Osteocyte (in vitro differentiated cells): ENCODE data around the gene LOXHD1. TPM values are rescaled to one million over a fixed set of nuclear protein-coding genes. Genes with fewer than 3 reads are reported as not detected.

Source experiments
- DNase-seq: peaks from one replicate; pipeline ENCODE4 v3.0.0; 2021; ENCODE audit warnings: mixed read lengths; ENCODE audit not compliant: unreplicated experiment; ENCODE audit errors: extremely low spot score
- H3K27ac Mint-ChIP-seq: one replicate; pipeline ENCODE4 v1.8.0; 2021; ENCODE audit warnings: mild to moderate bottlenecking, mixed read lengths; ENCODE audit not compliant: unreplicated experiment
- H3K27me3 Mint-ChIP-seq: one replicate; pipeline ENCODE4 v1.8.0; 2021; ENCODE audit warnings: mixed read lengths; ENCODE audit not compliant: unreplicated experiment
- H3K36me3 Mint-ChIP-seq: one replicate; pipeline ENCODE4 v1.8.0; 2021; ENCODE audit warnings: mixed read lengths; ENCODE audit not compliant: unreplicated experiment
- H3K4me1 Mint-ChIP-seq: one replicate; pipeline ENCODE4 v1.8.0; 2021; ENCODE audit warnings: mixed read lengths; ENCODE audit not compliant: unreplicated experiment
- H3K4me3 Mint-ChIP-seq: one replicate; pipeline ENCODE4 v1.8.0; 2021; ENCODE audit warnings: mild to moderate bottlenecking, moderate library complexity, mixed read lengths; ENCODE audit not compliant: unreplicated experiment
- H3K9me3 Mint-ChIP-seq: one replicate; pipeline ENCODE4 v1.8.0; 2021; ENCODE audit warnings: mixed read lengths; ENCODE audit not compliant: unreplicated experiment
- total RNA-seq: library from RNA; stranded (reverse); gene quantifications from 2 replicates; pipeline ENCODE4 v1.2.1, GENCODE V29; 2021
- TF ChIP-seq, protein P1 (sequence below): fragments of 200-600 bp; sonication (generic); IDR thresholded peaks from 2 replicates; pipeline ENCODE4 v1.5.0; 2021; ENCODE audit warnings: antibody characterized with exemption, mild to moderate bottlenecking, moderate library complexity

LOXHD1 gene
- total RNA-seq, 1 donor from 2014 or later = not detected

DNA sequence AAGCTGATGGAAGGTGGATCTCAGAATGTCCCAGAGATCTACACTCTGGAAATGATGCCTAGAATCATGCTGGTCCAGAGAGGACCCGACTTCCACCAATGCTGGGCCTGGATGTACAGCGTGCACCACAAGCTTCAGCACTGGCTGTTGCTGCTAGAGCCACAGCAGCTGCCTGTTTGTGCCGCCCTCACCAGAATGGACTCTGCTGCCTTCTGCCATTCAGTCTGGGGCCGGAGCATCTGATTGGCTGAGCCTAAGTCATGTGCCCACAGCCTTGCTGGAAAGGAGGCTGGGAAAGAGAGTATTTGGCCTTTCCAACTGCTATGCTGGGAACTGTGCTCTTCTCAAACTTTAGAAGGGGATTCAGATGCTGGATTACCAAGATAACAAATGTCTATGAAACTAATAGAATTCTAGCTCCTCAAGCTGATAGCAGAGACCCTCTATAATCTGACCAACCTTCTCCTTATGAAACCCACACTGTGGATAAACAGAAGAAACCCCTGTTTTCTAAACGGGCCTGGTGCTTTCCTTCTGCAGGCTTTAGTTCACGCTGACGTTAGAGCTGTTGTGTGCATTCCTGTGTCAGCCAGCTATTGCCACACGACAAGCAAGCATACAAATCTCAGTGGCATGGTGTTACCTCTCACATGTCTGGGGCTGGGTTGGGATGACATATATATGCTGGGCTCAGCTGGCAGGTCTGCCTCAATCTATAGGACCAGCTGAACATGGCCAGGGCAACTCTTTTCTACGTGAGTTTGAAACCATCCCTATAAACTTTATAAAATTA is 4.1 kb upstream of the LOXHD1 start:
- H3K4me3 Mint-ChIP-seq = no peak overlapping the region
- H3K4me1 Mint-ChIP-seq = no peaks in the 10 kb centered on the region
- H3K27me3 Mint-ChIP-seq = peaks cover 20% of the 10 kb centered on the region
- DNase-seq = no peak
- no peak overlapping the region for H3K27ac Mint-ChIP-seq
- TF ChIP-seq, protein P1, sequence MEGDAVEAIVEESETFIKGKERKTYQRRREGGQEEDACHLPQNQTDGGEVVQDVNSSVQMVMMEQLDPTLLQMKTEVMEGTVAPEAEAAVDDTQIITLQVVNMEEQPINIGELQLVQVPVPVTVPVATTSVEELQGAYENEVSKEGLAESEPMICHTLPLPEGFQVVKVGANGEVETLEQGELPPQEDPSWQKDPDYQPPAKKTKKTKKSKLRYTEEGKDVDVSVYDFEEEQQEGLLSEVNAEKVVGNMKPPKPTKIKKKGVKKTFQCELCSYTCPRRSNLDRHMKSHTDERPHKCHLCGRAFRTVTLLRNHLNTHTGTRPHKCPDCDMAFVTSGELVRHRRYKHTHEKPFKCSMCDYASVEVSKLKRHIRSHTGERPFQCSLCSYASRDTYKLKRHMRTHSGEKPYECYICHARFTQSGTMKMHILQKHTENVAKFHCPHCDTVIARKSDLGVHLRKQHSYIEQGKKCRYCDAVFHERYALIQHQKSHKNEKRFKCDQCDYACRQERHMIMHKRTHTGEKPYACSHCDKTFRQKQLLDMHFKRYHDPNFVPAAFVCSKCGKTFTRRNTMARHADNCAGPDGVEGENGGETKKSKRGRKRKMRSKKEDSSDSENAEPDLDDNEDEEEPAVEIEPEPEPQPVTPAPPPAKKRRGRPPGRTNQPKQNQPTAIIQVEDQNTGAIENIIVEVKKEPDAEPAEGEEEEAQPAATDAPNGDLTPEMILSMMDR = no peak
- no peaks in the 10 kb centered on the region for H3K36me3 Mint-ChIP-seq
- no peaks in the 10 kb centered on the region for H3K9me3 Mint-ChIP-seq

DNA sequence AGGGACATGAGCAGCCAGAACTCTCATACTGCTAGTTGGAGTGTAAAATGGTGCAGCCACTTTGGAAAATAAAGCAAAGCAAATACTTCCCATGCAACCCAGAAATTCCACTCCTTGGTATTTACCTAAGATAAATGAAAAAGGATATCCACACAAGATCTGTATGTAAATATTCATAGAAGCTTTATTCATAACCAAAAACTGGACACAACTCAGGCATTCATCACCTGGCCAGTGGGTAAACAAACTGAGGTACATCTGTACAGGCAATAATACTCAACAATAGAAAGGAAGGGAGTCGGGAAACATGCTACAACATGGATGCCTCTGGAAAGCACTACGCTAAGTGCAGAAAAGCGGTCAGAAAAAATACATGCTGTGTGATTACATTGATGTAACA is 2.5 kb upstream of the LOXHD1 start:
- peaks cover 24% of the 10 kb centered on the region for H3K27me3 Mint-ChIP-seq

DNA sequence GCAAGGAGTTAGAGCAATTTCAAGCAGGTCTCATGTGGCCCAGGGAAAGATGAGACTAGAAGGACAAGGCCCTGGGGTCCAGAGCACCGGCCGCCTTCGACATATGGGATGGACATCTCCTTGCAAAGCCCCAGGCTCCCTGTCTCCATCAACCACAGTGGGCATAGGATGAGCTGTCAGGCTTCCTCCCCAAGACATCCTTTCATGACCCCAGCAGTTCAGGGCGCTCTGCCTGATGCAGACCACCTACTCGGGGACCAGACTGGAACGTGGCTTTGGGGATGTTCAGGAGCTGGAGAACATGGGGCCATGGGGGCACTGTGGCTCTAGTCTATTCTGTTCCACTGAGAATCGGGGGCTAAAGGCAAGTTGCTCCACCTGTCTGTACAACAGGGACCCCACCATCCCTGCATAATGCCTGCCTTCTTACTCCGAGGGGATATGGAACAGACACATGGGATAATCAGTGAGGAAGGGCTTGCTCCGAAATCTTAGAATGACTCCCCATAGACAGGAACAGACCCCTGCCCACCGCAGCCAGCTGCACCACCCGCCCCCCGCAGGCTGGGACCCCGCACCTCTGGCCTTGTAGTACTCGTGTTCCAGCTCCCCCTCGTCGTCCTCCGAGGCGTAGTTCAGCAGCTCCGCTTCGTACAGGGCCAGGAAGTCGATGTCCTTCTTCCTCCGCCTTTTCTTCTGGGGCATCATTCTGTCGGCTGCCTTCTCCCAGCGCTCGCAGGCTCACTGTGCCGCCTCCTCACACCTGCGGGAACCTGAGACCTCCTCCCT is 500 bp downstream of the LOXHD1 start:
- H3K27me3 Mint-ChIP-seq = peaks cover 31% of the 10 kb centered on the region
- no peaks in the 10 kb centered on the region for H3K36me3 Mint-ChIP-seq
- no peaks in the 10 kb centered on the region for H3K4me1 Mint-ChIP-seq
- no peak for DNase-seq
- no peaks in the 10 kb centered on the region for H3K9me3 Mint-ChIP-seq
- TF ChIP-seq, protein P1 = no peak
- no peak overlapping the region for H3K27ac Mint-ChIP-seq
- H3K4me3 Mint-ChIP-seq = no peak overlapping the region

More for the DNA sequence above, 2.5 kb upstream of the LOXHD1 start:
- Mint-ChIP-seq H3K36me3 (no peaks in the 10 kb centered on the region), H3K9me3 (no peaks in the 10 kb centered on the region), H3K27ac (no peak overlapping the region), H3K4me1 (no peaks in the 10 kb centered on the region), H3K4me3 (no peak overlapping the region)
- TF ChIP-seq, protein P1 = no peak
- DNase-seq = no peak

DNA sequence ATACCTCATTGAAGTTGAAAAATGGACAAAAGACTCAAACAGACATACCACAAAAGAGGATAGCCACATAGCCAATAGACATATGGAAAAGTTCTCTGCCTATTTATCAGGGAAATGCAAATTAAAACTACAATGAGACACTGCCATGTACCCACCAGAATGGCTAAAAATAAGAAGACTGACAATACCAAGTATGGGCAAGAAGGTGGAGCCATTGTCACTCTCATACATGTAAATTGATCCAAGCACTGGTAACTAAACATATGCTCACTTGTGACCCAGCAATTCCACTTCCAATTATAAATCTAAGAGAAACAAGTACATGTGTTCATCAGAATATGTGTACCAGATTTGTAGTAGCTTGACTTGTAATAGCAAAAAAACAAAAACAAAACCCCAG is 4.6 kb downstream of the LOXHD1 start:
- no peak for DNase-seq
- H3K4me1 Mint-ChIP-seq = no peaks in the 10 kb centered on the region
- H3K4me3 Mint-ChIP-seq = no peak overlapping the region
- H3K36me3 Mint-ChIP-seq = no peaks in the 10 kb centered on the region
- no peaks in the 10 kb centered on the region for H3K9me3 Mint-ChIP-seq
- H3K27me3 Mint-ChIP-seq = peaks cover 40% of the 10 kb centered on the region
- TF ChIP-seq, protein P1 = no peak
- H3K27ac Mint-ChIP-seq = no peak overlapping the region

GRCh38 chr18:46650681-46651080 is 6.3 kb downstream of the LOXHD1 start:
- no peaks in the 10 kb centered on the region for H3K4me1 Mint-ChIP-seq
- no peak for DNase-seq
- no peaks in the 10 kb centered on the region for H3K9me3 Mint-ChIP-seq
- TF ChIP-seq, protein P1 = no peak
- H3K36me3 Mint-ChIP-seq = no peaks in the 10 kb centered on the region
- H3K27ac Mint-ChIP-seq = no peak overlapping the region
- peaks cover 44% of the 10 kb centered on the region for H3K27me3 Mint-ChIP-seq
- no peak overlapping the region for H3K4me3 Mint-ChIP-seq
